GM21576 (cell line): ENCODE measurements around the gene PGAP1.

Source experiments
- ATAC-seq: cut with Tn5 transposase; IDR thresholded peaks from one replicate; pipeline ENCODE4 v1.9.1; 2021; ENCODE audit warnings: mild to moderate bottlenecking, moderate library complexity; ENCODE audit not compliant: unreplicated experiment

Gene PGAP1

GRCh38 chr2:196808083-196808665 lies 118.3 kb downstream of the PGAP1 start:
- no peak for ATAC-seq

- no peak for ATAC-seq
Observed at GRCh38 chr2:196804381-196804780, 122.1 kb downstream of the PGAP1 start.

- ATAC-seq: no peak
Observed at GRCh38 chr2:196802401-196802800, 124.1 kb downstream of the PGAP1 start.

DNA sequence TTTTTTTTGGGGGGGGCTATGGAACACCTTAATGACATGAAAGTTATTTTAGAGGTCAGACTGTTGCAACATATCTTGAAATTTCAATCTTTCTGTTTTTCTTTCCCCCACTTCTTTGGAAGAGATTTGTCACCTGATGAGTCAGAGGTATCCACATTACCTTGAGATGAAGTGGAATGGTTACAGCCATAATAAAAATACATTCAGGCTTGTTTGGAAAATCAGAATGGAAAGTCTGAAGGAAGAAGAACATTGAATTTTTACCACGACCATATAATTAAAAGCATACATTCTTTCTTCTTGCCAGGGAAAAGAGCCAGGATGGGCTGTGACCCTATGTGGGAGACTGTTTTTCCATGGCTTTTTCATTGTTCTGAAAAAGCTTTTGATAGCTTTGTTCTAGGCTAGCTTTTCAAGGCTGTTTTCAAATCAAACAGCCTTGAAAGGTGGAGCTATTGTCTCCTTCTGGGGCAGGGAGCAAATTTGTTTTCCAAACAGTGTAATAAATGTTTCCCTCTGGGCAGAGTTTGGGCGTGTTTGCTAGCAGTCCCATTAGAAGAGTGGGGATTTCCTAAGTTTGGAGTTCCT lies 124.7 kb downstream of the PGAP1 start:
- ATAC-seq: no peak

DNA sequence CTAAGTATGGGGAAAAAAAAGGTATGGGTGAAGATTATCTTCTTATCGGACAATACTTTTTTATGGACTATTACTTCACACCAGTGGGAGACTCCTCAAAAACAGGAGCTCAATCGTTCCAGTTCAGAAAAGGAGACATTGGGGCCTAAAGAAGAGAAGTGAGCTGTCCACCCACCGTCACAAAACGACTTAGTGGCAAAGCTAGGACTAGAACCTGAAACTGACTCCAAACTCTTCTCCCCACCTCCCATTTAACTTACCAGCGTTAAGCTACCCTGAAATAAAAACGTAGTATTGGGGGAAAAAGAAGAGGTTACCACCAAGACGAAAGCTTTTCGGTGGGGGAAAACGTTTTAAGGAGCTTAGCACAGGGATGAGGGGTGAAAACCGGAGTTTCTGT lies 127.5 kb downstream of the PGAP1 start:
- ATAC-seq: peak; percentile 3

DNA sequence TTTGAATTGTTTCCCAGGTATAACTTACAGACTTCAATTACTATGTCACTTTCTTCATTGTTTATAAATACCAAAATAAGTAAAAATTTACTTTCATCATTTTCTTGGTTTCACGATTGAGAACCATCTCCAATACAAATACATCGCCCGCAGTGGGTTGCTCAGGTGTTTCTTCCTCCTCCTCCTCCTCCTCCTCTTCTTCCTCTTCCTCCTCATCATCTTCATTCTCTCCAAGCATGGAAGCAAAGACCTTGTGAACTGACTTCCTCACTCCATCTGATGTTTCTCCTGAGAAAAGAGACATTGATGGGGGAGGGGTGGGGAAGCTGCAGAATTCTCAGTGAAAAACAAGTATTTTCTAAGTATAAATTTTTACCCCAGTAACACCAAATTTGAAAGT lies 133.6 kb downstream of the PGAP1 start:
- no peak for ATAC-seq

DNA sequence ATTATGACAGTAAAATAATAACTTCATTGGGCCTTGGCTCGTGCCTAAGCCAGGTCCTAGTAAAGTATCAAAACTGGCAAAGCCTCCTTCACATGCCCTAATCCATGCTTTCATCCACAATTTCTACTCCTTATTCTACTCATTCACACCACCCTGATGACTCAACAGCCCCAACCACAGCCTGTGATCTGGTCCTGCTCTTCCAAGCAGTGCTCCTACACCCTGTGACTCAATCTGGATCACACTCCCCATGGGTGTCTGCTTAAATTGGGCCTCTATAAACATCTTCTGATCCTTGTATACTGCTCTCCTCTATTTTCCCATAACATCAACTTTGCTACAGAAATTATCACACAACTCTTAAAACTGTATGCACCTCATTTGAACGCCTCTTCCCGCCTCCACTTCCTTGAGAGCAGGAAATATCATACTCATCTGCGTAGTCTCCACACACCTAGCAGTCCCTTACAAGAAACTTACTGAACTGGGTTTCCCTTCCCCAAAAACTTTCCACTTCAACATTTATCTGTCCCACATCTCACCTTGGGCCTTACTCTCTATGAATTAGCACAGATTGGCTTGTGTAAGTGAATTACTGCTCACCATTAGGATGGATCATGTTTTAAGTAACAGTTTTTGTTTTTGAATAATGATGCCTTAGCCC lies 142.9 kb downstream of the PGAP1 start:
- peak; percentile 65 for ATAC-seq
